HG02943 (cell line): ENCODE measurements around the gene PPFIA1.
"Not testable (repeated sequence)": the region's sequence is repeated elsewhere in the genome, so short reads cannot be mapped to it uniquely, and the experiment has no call there.

Experiments
- ATAC-seq: cut with Tn5 transposase; IDR thresholded peaks from one replicate; pipeline ENCODE4 v1.9.1; 2021; ENCODE audit warnings: mild to moderate bottlenecking, low read depth, moderate library complexity; ENCODE audit not compliant: unreplicated experiment

PPFIA1 gene

GRCh38 chr11:70292863-70293262 is 22.4 kb downstream of the PPFIA1 start:
- ATAC-seq, result no peak

- not testable (repeated sequence) for ATAC-seq
Measured at GRCh38 chr11:70295166-70295565, 24.7 kb downstream of the PPFIA1 start.

GRCh38 chr11:70296681-70297080 is 26.2 kb downstream of the PPFIA1 start:
- no peak for ATAC-seq

- ATAC-seq, result no peak
Measured at GRCh38 chr11:70297341-70297740, 26.9 kb downstream of the PPFIA1 start.

- ATAC-seq, result no peak
Measured at GRCh38 chr11:70298243-70298915, 27.9 kb downstream of the PPFIA1 start.

- ATAC-seq, result no peak
Measured at GRCh38 chr11:70299636-70300035, 29.1 kb downstream of the PPFIA1 start.

GRCh38 chr11:70301191-70301590 is 30.7 kb downstream of the PPFIA1 start:
- no peak for ATAC-seq

- no peak for ATAC-seq
Measured at GRCh38 chr11:70301721-70302418, 31.4 kb downstream of the PPFIA1 start.

GRCh38 chr11:70302419-70302752 is 31.9 kb downstream of the PPFIA1 start:
- ATAC-seq, result no peak

GRCh38 chr11:70303070-70303469 is 32.6 kb downstream of the PPFIA1 start:
- ATAC-seq, result no peak

GRCh38 chr11:70304208-70304603 is 33.7 kb downstream of the PPFIA1 start:
- no peak for ATAC-seq

GRCh38 chr11:70305501-70305900 is 35.0 kb downstream of the PPFIA1 start:
- ATAC-seq, result no peak

GRCh38 chr11:70306586-70307033 is 36.1 kb downstream of the PPFIA1 start:
- no peak for ATAC-seq

GRCh38 chr11:70307176-70307575 is 36.7 kb downstream of the PPFIA1 start:
- ATAC-seq, result no peak

- ATAC-seq, result no peak
Measured at GRCh38 chr11:70311616-70312015, 41.1 kb downstream of the PPFIA1 start.

GRCh38 chr11:70312401-70313357 is 42.2 kb downstream of the PPFIA1 start:
- no peak for ATAC-seq

GRCh38 chr11:70313945-70314344 is 43.5 kb downstream of the PPFIA1 start:
- no peak for ATAC-seq

- ATAC-seq, result no peak
Measured at GRCh38 chr11:70314730-70315129, 44.2 kb downstream of the PPFIA1 start.

GRCh38 chr11:70315716-70316115 is 45.2 kb downstream of the PPFIA1 start:
- ATAC-seq, result no peak

- no peak for ATAC-seq
Measured at GRCh38 chr11:70317581-70318305, 47.3 kb downstream of the PPFIA1 start.
